Endothelial cell of umbilical vein (primary cell): ENCODE measurements around the gene TTLL5. TPM values are rescaled to one million over a fixed set of nuclear protein-coding genes. Genes with fewer than 3 reads are reported as not detected.

ENCODE experiments used
- BruUV-seq: library from RNA; stranded (reverse); fragments of 400-500 nt; replicated peaks from 2 replicates; lab custom pipeline; 2021; lab: Mats Ljungman, UMichigan
- CTCF ChIA-PET: fragments of 300-600, 350-600 bp; sonication (Branson Sonifier 250); formaldehyde crosslinking; loops from one replicate; lab custom pipeline; 2021; ENCODE audit warnings: antibody characterized with exemption, inconsistent platforms; lab: Charles Lee
- POLR2A ChIA-PET: fragments of 300-600, 350-600 bp; sonication (Branson Sonifier 250); formaldehyde crosslinking; loops from one replicate; lab custom pipeline; 2021; ENCODE audit warnings: antibody characterized with exemption, inconsistent platforms; lab: Charles Lee
- DNase-seq: peaks from one replicate; pipeline ENCODE4 v3.0.0-alpha.2; 2011; ENCODE audit warnings: low read depth, low spot score
- FAIRE-seq: peaks from 2 replicates; lab custom pipeline; 2011; peaks lifted over from hg19 to GRCh38; lab: Jason Lieb, UNC
- H2AFZ ChIP-seq: 2 replicates; pipeline ENCODE4 v1.6.0; 2012; ENCODE audit warnings: low read depth, low read length, control low read depth, inconsistent platforms
- H3K27ac ChIP-seq: 2 replicates; pipeline ENCODE4 v1.5.1; 2011; ENCODE audit warnings: low read depth, mild to moderate bottlenecking, control low read depth, low read length, moderate library complexity; ENCODE audit not compliant: insufficient read depth
- H3K27me3 ChIP-seq, 2 experiments: 2 replicates each; pipeline versions ENCODE4 v1.6.0 to v1.6.1; 2011; ENCODE audit warnings: low read length in 2 of 2, mixed read lengths in 1 of 2; ENCODE audit not compliant: control insufficient read depth in 2 of 2, insufficient read depth in 2 of 2
- H3K36me3 ChIP-seq, 2 experiments: 2 replicates in 1 of 2; 3 replicates in 1 of 2; pipeline ENCODE4 v1.5.1; 2011; ENCODE audit warnings: low read length in 2 of 2, mild to moderate bottlenecking in 1 of 2, moderate library complexity in 1 of 2; ENCODE audit not compliant: control insufficient read depth in 2 of 2, insufficient read depth in 2 of 2; ENCODE audit errors: extremely low read depth in 1 of 2
- H3K4me1 ChIP-seq: 3 replicates; pipeline ENCODE4 v1.5.1; 2011; ENCODE audit warnings: mild to moderate bottlenecking, low read length; ENCODE audit not compliant: control insufficient read depth, insufficient read depth; ENCODE audit errors: extremely low read depth
- H3K4me2 ChIP-seq: 2 replicates; pipeline ENCODE4 v1.6.1; 2011; ENCODE audit warnings: low read length, control low read depth, mixed read lengths; ENCODE audit not compliant: insufficient read depth
- H3K4me3 ChIP-seq, 3 experiments: fragments of 200-600 bp in 1 of 3; sonication (generic), shearing (Covaris generic) in 1 of 3; replicated peaks in 1 of 3; 2 replicates each; pipeline ENCODE4 v1.5.1; 2011 to 2016; ENCODE audit warnings: control low read depth in 3 of 3, low read length in 3 of 3, mild to moderate bottlenecking in 2 of 3, inconsistent platforms in 1 of 3, low read depth in 1 of 3, moderate library complexity in 1 of 3; ENCODE audit not compliant: insufficient read depth in 1 of 3
- H3K79me2 ChIP-seq: 2 replicates; pipeline ENCODE4 v1.6.0; 2012; ENCODE audit warnings: low read length, inconsistent platforms; ENCODE audit not compliant: control insufficient read depth, insufficient read depth
- H3K9ac ChIP-seq: replicated peaks from 2 replicates; pipeline ENCODE3; 2011; ENCODE audit warnings: low read length, control low read depth; ENCODE audit not compliant: insufficient read depth; ENCODE audit errors: extremely low read depth
- H3K9me1 ChIP-seq: replicated peaks from 3 replicates; pipeline ENCODE4 v1.6.0; 2011; ENCODE audit warnings: mild to moderate bottlenecking, low read length; ENCODE audit not compliant: control insufficient read depth, insufficient read depth; ENCODE audit errors: extremely low read depth
- H3K9me3 ChIP-seq: replicated peaks from 2 replicates; pipeline ENCODE4 v1.5.1; 2012; ENCODE audit warnings: low read length, inconsistent platforms; ENCODE audit not compliant: control insufficient read depth, insufficient read depth
- H4K20me1 ChIP-seq: replicated peaks from 2 replicates; pipeline ENCODE3; 2011; ENCODE audit warnings: mild to moderate bottlenecking, low read length; ENCODE audit not compliant: control insufficient read depth, insufficient read depth; ENCODE audit errors: extremely low read depth
- CTCF ChIP-seq, 2 donors: IDR thresholded peaks; 1 replicate in 1 of 2; 2 replicates in 1 of 2; pipeline ENCODE4 v1.5.1; 2011; ENCODE audit warnings: low read length in 2 of 2, mild to moderate bottlenecking in 2 of 2, moderate library complexity in 2 of 2, control low read depth in 1 of 2, inconsistent platforms in 1 of 2, low read depth in 1 of 2; ENCODE audit not compliant: insufficient read depth in 1 of 2; ENCODE audit errors: extremely low read depth in 1 of 2
- EZH2 ChIP-seq: IDR thresholded peaks from 2 replicates; pipeline ENCODE4 v1.6.1; 2012; ENCODE audit warnings: borderline replicate concordance, low read depth, mild to moderate bottlenecking, moderate library complexity, low read length, inconsistent platforms; ENCODE audit not compliant: severe bottlenecking
- FOS ChIP-seq: IDR thresholded peaks from 2 replicates; pipeline ENCODE4 v1.6.1; 2011; ENCODE audit warnings: mild to moderate bottlenecking, low read length, moderate library complexity, borderline replicate concordance; ENCODE audit not compliant: insufficient read depth
- GATA2 ChIP-seq: IDR thresholded peaks from 2 replicates; pipeline ENCODE4 v1.7.0; 2011; ENCODE audit warnings: low read depth, mild to moderate bottlenecking, moderate library complexity, mixed read lengths, low read length; ENCODE audit not compliant: insufficient read length, insufficient read depth
- JUN ChIP-seq: IDR thresholded peaks from 2 replicates; pipeline ENCODE4 v1.6.1; 2011; ENCODE audit warnings: borderline replicate concordance, low read depth; ENCODE audit not compliant: insufficient read length, insufficient read depth
- MYC ChIP-seq: IDR thresholded peaks from one replicate; pipeline ENCODE4 v1.6.1; 2011; ENCODE audit warnings: mild to moderate bottlenecking, low read depth, low read length
- POLR2A ChIP-seq: IDR thresholded peaks from 2 replicates; pipeline ENCODE4 v1.6.1; 2012; ENCODE audit warnings: low read depth, mild to moderate bottlenecking, control low read depth, low read length
- POLR2AphosphoS5 ChIP-seq: IDR thresholded peaks from 2 replicates; pipeline ENCODE4 v1.6.1; 2012; ENCODE audit warnings: low read depth, mild to moderate bottlenecking, control low read depth, low read length, moderate library complexity; ENCODE audit not compliant: insufficient read depth
- dilution Hi-C: fragments of 300-500 bp; cut with MboI; formaldehyde crosslinking; loops from one replicate; pipeline ENCODE4 v1.15.0; 2019; ENCODE audit warnings: low sequenced_read_pairs; ENCODE audit not compliant: extremely low pct_ligation_motif_present
- intact Hi-C: fragments of 100-400 bp; cut with micrococcal nuclease; formaldehyde crosslinking; loops from one replicate; pipeline ENCODE4 v1.10.0; 2022
- polyA plus RNA-seq, 4 experiments: library from polyadenylated mRNA; depleted of rRNA in 3 of 4; stranded (reverse) in 3 of 4; unstranded in 1 of 4; fragments of >200 nt; gene quantifications; 2 replicates each; pipeline versions ENCODE4 v1.2.1 to v1.2.3, GENCODE V29; 2011 to 2012; ENCODE audit warnings: missing spikeins in 1 of 4
- total RNA-seq: library from RNA; stranded (reverse); gene quantifications from 2 replicates; pipeline ENCODE4 v1.2.3, GENCODE V29; 2021
- TF ChIP-seq, protein P1 (sequence below): IDR thresholded peaks from 2 replicates; pipeline ENCODE4 v1.6.1; 2011; ENCODE audit not compliant: insufficient read depth, insufficient read length

Gene TTLL5
- total and polyA plus RNA-seq, 2 donors (not counting 3 experiments of a cell fraction or from before 2014, with no cell fraction given): 33.2 to 93.6 TPM

DNA sequence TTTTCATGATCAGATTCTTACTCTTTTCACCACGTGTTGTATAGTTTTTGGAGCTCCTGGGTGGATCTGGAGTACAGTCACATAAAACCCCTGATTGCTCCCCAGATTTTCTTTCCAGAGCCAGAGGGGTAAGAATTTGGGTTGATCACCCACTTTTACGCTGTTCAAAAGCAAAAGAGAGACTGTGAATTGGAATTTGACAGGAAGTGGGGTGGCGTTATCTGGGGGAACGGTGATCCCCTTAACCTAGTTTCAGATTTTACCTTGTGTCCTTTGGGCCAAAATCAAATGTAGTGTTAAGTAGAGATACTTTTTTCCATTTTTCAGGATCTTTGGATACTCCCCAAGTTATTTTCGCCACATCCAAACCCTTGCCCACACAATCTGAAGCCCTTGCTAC is 245.2 kb downstream of the TTLL5 start:
- CTCF ChIA-PET: interaction anchor here (0.5 to 5.1 kb wide), 82 partner anchors 11 to 481 kb away, joined by 3 to 282 read pairs (median 6); partner anchors contain the start of genes FLVCR2, IFT43 and TGFB3
- H2AFZ ChIP-seq: no peak overlapping the region
- peaks cover 3% of the 10 kb centered on the region for H3K4me1 ChIP-seq
- no peak overlapping the region for H3K4me3 ChIP-seq
- H3K9me1 ChIP-seq: no peaks in the 10 kb centered on the region
- no peak for TF ChIP-seq FOS
- TF ChIP-seq EZH2: no peak
- no peak for TF ChIP-seq GATA2
- no peak for TF ChIP-seq JUN
- TF ChIP-seq POLR2A: no peak
- TF ChIP-seq, protein P1, sequence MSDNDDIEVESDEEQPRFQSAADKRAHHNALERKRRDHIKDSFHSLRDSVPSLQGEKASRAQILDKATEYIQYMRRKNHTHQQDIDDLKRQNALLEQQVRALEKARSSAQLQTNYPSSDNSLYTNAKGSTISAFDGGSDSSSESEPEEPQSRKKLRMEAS: no peak
- TF ChIP-seq CTCF (IDR thresholded peaks at IDR 0.05; ENCODE audit: extremely low read depth in 1 of 2, insufficient read depth in 1 of 2, low read depth in 1 of 2, low read length in 2 of 2): no peak
- TF ChIP-seq MYC: no peak
- TF ChIP-seq POLR2AphosphoS5: no peak
- intact Hi-C loops: loop anchor here (1.0 to 10.0 kb wide), 3 partner anchors 76 to 479 kb away; no protein-coding TSS in a partner anchor
- DNase-seq (no peak), FAIRE-seq (no peak)
- no peaks in the 10 kb centered on the region for H4K20me1 ChIP-seq
- peaks cover 0 to 7% of the 10 kb centered on the region in 2 experiments for H3K36me3 ChIP-seq
- dilution Hi-C loops: no loop called here
- no peaks in the 10 kb centered on the region for H3K27me3 ChIP-seq
- no peak overlapping the region for H3K4me2 ChIP-seq
- no peak overlapping the region for H3K9ac ChIP-seq
- H3K79me2 ChIP-seq: no peaks in the 10 kb centered on the region
- BruUV-seq: no TSS peak
- POLR2A ChIA-PET: no interaction called here
- no peak overlapping the region for H3K27ac ChIP-seq
- H3K9me3 ChIP-seq: no peaks in the 10 kb centered on the region
